NCI-H146 treated with DMSO at 0.1 percent for 48 hours (cell line): ENCODE data around the gene FKBP4.
A peak's percentile ranks its signal among the peaks of the same experiment; 100 is the strongest.

ENCODE experiments used
- DNase-seq: peaks from one replicate; lab custom pipeline; 2025; ENCODE audit not compliant: unreplicated experiment; lab: John Stamatoyannopoulos, UW

FKBP4 gene

DNA sequence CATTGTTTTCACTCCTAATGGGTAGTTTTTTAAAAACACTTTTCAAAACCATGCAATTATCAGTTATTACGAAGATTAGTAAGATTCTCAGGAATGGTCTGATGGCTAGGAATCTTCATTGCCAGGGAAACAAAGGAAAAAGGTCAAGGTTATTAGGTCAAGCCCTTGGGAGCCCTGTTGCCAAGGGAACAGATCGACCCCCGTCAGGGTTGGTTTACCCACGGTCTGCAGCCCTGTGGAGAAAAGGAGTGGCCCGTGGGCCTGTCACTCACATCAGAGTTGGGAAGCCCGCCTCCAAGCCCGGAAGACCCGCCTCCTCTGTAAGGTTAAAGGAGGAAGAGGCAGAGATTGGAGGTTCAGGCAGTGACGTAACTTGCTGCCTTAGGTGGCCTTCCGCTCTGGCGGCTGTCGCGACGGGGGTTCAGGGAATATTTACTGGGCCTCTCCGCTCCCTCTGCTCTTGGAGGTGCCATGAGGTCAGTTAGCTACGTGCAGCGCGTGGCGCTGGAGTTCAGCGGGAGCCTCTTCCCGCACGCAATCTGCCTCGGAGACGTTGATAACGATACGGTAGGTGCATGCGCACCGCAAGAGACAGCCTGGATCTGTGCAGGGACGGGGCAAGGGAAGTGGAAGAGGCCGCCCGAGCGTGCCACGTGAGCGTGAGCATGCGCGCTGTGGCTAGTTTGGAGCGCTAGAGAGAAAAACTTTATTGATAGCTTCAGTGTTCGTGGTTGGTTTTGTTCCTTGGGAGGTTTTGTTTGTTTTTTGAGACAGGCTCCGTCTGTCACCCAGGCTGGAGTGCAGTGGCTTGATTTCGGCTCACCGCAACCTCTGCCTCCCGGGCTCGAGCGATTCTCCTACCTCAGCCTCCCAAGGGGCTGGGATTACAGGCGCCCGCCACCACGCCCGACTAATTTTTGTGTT, 17.8 kb downstream of the FKBP4 start, which contains the start of gene ITFG2:
Gene ITFG2, plus strand, starts transcription at position 379 of the 924 bp plus-strand sequence. Its CDS starts 93 bp downstream, at position 472.
- peak; percentile 99 for DNase-seq

DNA sequence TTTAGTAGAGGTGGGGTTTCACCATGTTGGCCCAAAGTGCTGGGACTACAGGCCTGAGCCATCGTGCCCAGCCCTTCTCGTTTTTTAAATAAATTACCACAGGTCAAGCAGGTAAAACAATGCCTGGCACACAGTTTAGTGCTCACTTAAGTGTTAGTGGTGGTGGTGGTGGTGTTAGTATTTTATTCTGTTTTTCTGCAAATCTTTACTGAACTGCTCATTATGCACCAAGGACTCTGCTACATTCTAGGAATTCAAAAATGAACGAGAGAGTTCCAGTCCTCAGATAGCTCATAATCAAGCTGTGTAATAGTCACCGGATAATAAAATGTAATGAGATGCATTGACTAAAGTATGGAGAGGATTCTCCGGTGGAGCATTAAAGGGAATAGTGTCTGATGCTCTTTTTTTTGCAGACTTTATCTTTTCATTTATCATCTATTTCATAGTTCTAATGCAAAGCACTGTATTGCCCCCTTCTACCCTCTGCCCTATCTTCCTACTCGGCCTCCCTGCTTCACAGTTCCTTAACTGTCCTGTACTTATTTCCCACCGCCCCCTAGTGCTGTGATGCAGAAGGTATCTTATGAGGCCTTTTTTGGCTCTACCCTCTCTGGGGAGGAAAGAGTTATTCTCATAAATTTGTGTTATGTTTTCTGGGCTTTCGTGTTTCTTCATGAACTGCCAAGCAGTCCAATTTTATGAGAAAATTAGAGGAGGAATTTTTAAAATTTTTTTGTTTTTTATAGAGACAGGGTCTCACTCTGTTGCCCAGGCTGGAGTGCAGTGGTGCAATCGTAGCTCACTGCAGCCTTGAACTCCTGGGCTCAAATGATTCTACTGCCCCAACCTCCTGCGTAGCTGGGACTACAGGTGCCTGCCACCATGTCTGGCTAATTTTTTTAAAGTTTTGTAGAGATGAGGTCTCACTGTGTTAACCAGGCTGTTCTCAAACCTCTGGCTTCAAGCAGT, 18.7 kb downstream of the FKBP4 start:
- DNase-seq: peak; percentile 62

DNA sequence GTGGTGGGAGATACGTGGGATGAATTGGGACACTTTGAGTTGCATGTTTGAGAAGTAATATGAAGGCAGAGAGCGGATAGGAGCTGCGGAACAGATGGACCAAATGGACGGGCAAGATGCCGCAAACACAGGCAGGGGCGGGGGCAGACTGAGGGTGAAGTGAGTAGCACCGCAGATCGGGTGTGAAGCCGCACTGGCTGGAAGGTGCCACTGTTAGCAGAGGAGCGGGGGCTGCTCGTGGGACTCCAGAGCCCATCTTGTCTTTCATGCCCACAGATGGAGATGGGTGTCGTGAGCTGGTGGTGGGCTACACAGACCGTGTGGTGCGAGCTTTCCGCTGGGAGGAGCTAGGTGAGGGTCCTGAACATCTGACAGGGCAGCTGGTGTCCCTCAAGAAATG, 25.0 kb downstream of the FKBP4 start:
- no peak for DNase-seq

DNA sequence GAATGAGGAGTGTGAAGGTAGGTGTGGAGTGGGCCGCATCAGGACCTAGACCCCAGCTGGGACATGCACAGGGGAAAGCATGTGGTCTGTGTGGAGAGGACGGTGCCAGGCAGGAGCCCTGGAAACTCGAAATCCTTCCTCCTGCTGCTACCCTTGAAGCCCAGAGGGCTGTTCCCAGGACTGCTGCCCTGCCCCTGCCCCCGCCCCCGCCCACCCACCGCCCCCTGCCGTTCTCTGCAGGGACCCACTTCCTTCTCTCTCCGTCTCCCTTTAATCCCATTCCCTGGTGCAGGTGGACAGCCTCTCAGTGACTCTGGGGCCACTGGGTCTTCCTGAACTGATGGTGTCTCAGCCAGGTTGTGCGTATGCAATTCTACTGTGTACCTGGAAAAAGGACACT, 25.7 kb downstream of the FKBP4 start:
- DNase-seq: no peak

DNA sequence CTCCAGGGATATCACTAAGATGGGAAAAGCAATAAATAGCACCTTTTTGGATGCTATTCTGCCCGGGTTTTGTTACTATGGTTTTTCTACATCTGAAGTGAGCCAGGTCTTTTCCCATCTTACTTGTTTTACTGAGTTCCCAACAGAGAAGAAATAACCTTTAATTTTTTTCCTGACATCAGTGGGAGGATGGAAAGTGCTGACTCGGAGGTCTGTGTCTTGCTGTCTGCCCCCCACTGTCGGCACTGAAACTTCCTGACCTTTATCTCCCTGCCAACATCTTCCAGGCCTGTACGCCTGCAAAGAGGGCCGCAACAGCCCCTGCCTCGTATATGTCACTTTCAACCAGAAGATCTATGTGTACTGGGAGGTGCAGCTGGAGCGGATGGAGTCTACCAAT, 28.7 kb downstream of the FKBP4 start:
- no peak for DNase-seq

DNA sequence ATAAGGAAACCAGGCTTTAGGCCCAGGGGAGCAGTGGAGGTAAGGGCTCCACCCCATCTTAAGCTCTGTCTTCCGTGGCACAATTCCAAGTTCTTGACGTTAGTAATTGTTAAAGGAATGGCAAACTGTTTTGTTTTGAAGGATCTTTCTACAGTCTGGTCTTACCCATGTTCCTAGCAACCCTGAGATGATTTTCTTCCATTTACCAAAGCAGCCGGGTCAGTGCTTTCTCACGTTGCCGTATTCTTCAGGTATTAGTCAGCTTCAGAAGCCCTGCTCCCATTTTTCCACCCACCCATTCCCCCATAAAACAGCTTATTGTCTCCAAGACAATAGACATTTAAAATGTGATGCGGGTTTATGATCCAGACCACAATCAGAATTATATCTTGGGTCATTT, 29.8 kb downstream of the FKBP4 start:
- DNase-seq: no peak

DNA sequence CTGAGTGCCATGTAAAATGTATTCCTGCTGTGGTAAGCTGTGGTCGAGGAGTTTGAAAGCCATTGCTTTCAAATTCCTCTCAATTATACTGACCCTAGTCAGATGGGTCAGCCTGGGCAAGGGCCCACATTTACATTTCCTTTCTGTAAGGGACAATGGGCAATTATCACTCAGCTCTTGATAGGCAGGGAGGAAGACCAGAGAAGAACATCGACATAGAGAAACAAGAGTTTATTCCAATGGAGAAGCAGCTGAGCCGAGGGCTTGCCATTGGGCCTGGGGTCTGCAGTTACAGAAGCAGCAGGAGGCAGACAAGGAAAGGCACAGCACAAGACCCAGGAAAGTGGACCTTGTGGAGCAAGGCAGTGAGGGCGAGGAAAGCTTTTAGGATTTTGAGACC, 30.4 kb downstream of the FKBP4 start:
- DNase-seq: no peak

DNA sequence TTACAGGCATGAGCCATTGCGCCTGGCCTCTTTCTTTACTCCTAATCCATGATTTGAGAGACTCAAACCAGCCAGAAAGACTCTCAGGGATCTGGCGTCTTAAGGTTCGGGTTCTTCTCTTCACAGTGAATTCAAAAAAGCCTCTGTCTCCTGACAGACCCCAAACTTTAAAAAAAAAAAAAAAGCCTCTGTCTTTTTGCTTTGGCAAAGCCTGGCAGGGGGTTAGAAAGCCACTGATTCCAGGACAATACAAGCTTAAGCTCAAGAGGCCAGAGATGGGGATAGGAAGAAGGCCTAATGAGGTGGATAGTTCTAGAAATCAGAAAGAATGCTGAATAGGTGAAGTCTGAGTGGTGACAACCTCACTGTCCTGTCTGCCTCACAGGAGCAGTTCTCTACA, 31.3 kb downstream of the FKBP4 start:
- no peak for DNase-seq

DNA sequence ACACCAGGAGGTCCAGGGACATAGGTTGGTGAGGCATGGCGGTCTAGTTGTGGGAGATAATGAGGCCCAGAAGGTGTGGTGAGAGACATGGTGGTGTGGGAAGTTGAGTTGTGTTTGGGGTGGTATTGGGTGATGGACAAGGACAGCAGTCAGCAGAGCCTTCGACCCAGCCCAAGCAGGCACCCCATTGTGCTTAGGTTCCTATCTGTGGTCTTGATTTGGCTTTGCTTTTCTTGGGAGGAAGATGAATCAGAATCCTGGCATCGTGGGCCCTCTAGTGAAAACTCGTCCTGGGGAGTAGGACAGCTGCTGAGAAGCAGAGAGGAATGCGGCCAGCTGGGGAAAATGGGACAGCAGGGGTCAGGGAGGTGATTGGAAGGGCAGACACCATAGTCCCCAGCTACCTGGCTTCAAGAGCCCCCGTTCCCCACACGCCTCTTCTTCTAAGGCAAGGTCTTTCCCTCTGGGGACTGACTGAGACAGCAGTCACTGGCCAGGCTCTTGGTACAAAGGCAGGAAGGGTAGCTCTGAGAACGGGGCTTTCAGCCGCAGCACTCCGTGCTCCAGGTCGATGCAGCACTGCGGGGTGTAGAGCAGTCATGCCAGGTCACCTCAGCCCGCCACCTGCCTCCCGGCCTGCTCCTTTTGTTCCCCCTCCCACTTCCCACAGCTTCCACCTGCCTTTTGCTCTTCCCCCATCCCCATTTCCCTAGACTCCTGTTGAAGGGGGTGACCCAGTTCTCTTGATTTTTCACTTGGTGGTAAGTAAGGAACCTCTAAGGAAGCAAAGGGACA, 32.1 kb downstream of the FKBP4 start:
- peak; percentile 87 for DNase-seq

DNA sequence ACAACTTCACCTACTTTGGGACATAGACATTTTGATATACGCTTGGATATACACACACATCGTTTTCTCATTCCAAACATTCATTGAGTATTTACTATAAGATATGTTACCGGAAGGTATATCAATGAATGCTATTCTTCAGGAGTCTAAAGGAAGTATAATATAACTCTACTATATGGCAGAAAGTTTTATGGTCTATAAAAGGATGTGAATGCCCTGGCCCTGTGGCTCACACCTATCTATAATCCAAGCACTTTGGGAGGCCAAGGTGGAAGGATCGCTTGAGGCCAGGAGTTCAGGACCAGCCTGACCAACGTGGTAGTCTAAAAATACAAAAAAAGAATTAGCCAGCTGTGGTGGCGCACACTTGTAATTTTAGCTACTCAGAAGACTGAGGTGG, 34.5 kb downstream of the FKBP4 start:
- no peak for DNase-seq

DNA sequence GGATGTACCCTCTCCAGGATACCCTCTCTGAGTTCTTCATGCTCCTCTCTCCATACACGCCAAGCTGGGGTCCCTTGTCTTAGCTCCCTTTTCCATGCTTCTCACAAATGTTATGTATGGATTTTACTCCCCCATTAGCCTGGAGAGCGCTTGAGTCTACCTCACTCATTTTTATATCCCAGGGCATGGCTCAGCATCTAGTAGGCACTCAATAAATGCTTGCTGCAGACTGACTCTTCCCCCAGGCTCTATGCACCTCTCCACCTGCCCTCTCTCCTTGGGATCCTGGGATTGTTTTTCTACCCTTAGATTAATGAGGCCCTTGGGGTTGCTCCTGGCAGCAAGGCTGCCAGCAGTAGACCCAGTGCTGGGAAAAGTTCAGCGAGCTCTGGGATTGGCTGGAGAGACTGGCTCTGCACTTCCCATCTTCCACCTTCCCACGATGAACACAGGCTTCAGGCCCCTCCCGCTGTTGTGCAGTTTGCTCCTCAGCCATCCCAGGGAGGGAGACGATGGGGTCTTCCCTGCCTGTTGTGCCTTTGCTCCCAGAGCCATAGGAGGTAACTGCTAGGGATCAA, 37.9 kb downstream of the FKBP4 start:
- no peak for DNase-seq

DNA sequence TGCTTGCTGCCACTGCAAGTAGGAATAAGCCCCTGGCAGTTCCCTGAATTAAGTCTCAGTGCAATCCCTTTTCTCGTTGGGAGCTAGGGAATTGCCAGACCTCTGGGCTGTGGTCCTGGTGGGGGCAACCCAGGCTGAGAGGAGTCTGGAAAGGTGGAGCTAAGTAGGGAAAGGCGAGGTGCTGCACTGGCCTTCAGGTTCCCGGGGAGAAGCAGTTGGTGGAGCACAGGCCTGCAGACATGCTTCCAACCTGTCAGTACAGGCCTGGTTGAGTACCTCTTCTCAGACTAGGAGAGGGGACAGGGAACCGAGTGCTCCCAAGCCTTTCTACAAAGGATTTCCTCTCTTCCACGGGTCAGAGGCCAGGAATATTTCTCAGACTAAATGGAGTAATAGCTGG, 38.6 kb downstream of the FKBP4 start:
- no peak for DNase-seq

DNA sequence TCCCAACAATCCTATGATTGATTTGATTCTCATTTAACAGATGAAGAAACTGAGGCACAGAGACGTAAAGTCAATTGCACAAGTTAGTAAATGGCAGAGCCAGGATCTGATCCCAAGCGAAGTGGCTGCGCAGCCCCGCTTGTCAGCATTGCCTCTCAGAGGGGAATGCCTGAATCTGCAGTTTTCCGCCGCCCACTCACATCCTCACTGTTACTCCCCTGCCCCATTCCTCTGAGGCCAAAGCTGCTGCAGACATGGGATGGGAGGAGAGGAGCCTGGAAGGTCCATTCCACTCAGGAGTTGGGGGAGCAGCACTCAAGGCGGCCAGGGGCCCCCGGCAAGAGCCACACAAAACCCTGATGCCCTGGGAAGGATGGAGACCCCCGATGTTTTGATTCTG, 39.0 kb downstream of the FKBP4 start:
- DNase-seq: no peak

DNA sequence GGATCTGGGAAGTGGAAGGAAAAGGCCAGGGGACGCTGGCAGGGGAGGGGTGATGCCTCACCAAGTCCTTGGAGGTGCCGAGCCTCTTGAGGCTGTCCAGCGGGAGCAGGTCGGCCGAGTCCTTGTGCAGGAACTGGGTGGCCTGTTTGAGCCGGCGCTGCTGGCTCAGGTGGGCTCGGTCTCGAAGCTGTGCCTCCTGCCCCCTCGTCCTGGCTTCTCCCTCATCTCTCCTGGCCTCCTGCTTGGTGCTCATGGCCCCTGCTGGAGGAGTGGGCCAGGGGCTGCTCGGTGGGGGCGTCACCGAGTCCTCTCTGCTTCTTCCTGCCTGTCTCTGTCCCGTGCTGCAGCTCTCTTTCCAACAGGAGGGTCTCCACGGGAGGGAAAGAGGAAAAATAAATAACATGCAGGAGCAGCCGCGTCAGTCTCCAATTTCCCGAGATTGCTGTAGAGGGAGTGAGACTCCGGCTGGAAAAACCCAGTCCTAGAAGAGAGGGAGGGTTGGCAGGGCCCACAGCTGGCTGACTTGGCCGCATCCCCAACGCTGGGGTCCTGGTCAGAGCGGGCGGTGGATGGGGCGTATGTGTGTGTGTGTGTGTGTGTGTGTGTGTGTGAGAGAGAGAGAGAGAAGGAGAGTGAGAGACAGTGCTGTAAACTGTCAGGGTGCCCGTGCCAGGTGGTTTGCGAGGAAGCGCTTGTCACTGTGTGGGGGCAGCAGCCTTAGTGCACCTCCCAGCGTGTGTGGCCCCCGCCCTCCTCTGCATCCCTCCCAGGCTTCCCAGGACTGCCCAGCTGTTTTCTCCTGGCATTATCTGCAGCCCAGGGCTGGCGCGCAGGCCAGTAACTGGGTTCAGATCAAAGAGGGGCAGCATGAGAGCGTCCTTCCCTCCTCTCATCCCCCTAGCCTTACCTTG, 40.1 kb downstream of the FKBP4 start, which contains the start of gene NRIP2:
Gene NRIP2, minus strand, starts transcription at position 455 of the 911 bp plus-strand sequence. Its CDS starts 52 bp downstream, at position 403.
- DNase-seq: no peak

DNA sequence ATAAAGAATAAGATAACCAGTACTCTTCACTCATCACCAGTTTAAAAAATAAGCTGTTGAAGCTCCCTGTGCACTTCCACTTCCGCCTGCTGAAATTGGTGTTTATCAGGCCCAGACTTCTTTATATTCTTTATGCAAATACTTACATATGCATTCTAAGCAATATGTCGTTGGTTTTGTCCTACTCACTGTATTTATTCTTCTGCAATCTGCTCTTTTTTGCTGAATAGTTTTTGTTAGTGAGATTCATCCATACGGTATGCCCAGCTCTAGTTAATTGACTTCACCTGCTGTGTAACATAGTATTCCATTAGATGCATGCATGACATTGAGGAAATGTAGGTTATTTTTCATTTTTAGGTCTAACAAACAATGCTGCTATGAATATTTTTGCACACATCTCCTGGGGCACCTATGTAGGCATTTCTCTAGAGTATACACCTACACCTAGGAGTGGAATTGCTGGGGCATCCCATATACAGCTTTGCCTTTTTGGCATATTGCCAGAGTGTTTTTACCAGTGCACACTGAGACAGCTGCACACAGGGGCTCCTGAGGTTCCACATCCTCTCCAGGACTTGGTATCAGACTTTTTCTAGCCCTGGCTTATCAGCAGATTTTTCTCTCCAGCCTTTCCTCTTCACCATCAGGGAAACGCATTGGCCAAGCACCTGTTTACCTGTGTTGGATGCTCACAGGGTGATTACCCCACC, 41.1 kb downstream of the FKBP4 start:
- no peak for DNase-seq

DNA sequence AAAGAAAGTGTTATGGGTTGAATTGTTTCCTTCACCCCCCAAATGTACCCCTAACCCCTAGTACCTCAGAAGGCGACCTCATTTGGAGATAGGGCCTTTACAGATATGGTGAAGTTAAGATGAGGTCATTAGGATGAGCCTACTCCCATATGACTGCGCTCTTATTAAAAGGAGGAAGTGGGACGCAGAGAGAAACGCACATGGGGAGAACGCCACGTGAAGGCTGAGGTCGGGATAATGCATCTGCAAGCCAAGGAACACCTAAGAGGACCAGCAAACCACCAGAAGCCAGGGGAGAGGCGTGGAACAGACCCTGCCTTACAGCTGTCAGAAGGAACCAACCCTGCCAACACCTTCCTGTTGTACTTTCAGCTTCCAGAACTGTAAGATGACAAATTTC, 41.8 kb downstream of the FKBP4 start:
- no peak for DNase-seq

DNA sequence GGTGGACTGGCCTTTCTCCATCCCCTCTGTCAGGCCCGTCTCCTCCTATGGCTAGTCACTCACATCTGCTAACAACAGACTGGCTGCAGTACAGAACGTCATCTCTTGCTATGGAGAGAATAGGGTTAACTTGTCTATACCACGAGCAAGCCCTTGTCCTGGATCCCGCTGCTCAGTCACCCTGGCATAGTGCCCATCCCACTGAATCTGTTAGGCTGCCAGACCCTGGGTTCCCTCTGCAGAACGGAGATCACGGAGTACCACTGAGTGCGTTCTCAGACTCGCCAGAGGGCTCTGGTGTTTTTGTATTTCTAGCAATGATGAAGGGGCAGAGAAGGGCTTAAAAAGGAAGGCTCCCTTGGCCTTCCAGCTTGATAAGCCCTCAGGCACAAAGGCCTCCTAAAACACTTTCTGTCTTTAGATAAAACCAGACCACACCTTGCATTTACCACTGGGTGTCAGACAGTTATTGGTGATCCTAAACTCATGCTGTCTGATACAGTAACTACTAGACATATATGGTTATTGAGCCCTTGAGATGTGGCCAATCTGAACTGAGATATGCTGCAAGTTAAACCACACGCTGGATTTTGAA, 46.4 kb downstream of the FKBP4 start:
- DNase-seq: no peak

DNA sequence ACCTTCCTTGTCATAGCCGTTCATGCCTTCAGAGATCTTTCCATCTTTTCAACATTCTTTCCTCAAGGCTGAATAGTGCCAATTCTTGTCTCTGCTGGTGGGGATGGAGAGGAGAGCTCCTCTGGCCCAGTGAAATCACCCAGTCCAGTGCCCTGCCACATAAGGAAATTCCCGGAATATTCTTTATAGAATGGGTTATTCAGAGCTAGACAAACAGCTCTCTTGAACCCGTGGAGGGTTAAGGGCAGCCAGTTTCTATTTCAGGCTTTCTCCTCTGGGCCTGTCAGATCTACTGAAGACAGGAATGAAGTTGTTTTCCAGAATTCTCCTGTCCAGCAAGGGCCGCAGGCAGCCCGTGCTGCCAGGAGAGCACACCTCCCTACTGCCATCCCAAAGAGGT, 48.2 kb downstream of the FKBP4 start:
- DNase-seq: no peak
